A673 (cell line): ENCODE measurements around the gene LHPP. TPM values are rescaled to one million over a fixed set of nuclear protein-coding genes. Genes with fewer than 3 reads are reported as not detected.

Experiments used
- BruUV-seq: library from RNA; stranded (reverse); fragments of 400-500 nt; replicated peaks from 2 replicates; lab custom pipeline; 2021; lab: Mats Ljungman, UMichigan
- CTCF ChIA-PET: fragments of 300-600 bp; sonication (Branson Sonifier 250); formaldehyde crosslinking; loops from one replicate; lab custom pipeline; 2022; ENCODE audit warnings: antibody characterized with exemption; lab: Charles Lee
- POLR2A ChIA-PET: fragments of 300-600 bp; sonication (Branson Sonifier 250); formaldehyde crosslinking; loops from one replicate; lab custom pipeline; 2022; ENCODE audit warnings: antibody characterized with exemption; ENCODE audit not compliant: low non-redundant PET; lab: Charles Lee
- DNase-seq: peaks from one replicate; pipeline ENCODE4 v3.0.0-alpha.2; 2015; ENCODE audit warnings: low spot score
- H3K27ac ChIP-seq: fragments of 200-600 bp; sonication (generic); 2 replicates; pipeline ENCODE4 v1.5.1; 2016; ENCODE audit warnings: mixed run types, low read depth, mild to moderate bottlenecking, mixed read lengths, antibody characterized with exemption, low read length; ENCODE audit not compliant: poor library complexity, severe bottlenecking
- H3K27me3 ChIP-seq: fragments of 200-600 bp; sonication (generic); replicated peaks from 2 replicates; pipeline ENCODE4 v1.6.1; 2017; ENCODE audit warnings: mixed run types, low read depth, mild to moderate bottlenecking, mixed read lengths, antibody characterized with exemption, low read length; ENCODE audit not compliant: insufficient read depth, poor library complexity
- H3K36me3 ChIP-seq: fragments of 200-600 bp; sonication (generic); 2 replicates; pipeline ENCODE4 v1.6.1; 2016; ENCODE audit warnings: mixed run types, mild to moderate bottlenecking, mixed read lengths, antibody characterized with exemption, low read length; ENCODE audit not compliant: insufficient read depth, poor library complexity, severe bottlenecking
- H3K4me1 ChIP-seq: fragments of 200-600 bp; sonication (generic); 2 replicates; pipeline ENCODE4 v1.6.1; 2017; ENCODE audit warnings: mixed run types, mild to moderate bottlenecking, mixed read lengths, antibody characterized with exemption, low read length; ENCODE audit not compliant: insufficient read depth, poor library complexity, severe bottlenecking
- H3K4me3 ChIP-seq: fragments of 200-600 bp; sonication (generic); 2 replicates; pipeline ENCODE4 v1.5.1; 2016; ENCODE audit warnings: low read depth, mixed run types, mild to moderate bottlenecking, mixed read lengths, low read length; ENCODE audit not compliant: poor library complexity, severe bottlenecking
- H3K9me3 ChIP-seq: fragments of 200-600 bp; sonication (generic); 2 replicates; pipeline ENCODE4 v1.6.1; 2016; ENCODE audit warnings: mixed run types, low read depth, mild to moderate bottlenecking, mixed read lengths, antibody characterized with exemption, low read length; ENCODE audit not compliant: poor library complexity, severe bottlenecking
- CTCF ChIP-seq: fragments of 300-800, 200-600 bp; sonication (generic); conservative IDR thresholded peaks from 2 replicates; pipeline ENCODE4 v1.5.1; 2017; ENCODE audit warnings: low read depth, mild to moderate bottlenecking, antibody characterized with exemption, low read length, moderate library complexity, mixed read lengths
- EZH2 ChIP-seq: fragments of 200-600 bp; sonication (generic); IDR thresholded peaks from 2 replicates; pipeline ENCODE4 v1.6.1; 2017; ENCODE audit warnings: borderline replicate concordance, low read depth, mild to moderate bottlenecking, mixed read lengths, antibody characterized with exemption, low read length; ENCODE audit not compliant: poor library complexity, severe bottlenecking
- intact Hi-C: fragments of 100-400 bp; cut with micrococcal nuclease; formaldehyde crosslinking; loops from one replicate; pipeline ENCODE4 v1.10.0; 2022; ENCODE audit not compliant: unreplicated experiment
- total RNA-seq: library from RNA; stranded (reverse); gene quantifications from 2 replicates; pipeline ENCODE4 v1.2.3, GENCODE V29; 2021

Gene LHPP
- total RNA-seq, 1 experiment from 2014 or later = 2.3 TPM

DNA sequence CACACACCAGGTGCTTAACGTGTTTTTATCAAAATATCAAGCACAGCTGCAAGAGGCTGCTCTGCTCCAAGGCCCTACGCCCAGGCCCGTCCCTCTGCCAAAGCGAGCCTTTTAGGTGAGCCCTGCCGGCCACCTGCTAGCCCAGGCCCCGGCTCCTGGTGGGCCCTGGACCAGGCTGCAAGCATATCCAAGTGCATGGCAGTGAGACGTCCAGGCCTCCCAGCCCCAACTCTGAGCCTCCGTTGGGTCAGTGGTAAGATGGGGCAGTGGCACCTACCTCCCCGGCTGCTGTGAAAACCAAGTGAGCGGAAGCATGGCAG is 136.2 kb downstream of the LHPP start:
- DNase-seq = no peak
- BruUV-seq = no TSS peak
- Histone ChIP-seq H3K27ac (no peak overlapping the region), H3K36me3 (no peaks in the 10 kb centered on the region), H3K4me1 (no peaks in the 10 kb centered on the region), H3K9me3 (no peaks in the 10 kb centered on the region), H3K4me3 (no peak overlapping the region), H3K27me3 (no peaks in the 10 kb centered on the region)
- TF ChIP-seq CTCF (no peak), EZH2 (no peak)
- POLR2A ChIA-PET = no interaction called here
- intact Hi-C loops = no loop called here
- CTCF ChIA-PET = no interaction called here

DNA sequence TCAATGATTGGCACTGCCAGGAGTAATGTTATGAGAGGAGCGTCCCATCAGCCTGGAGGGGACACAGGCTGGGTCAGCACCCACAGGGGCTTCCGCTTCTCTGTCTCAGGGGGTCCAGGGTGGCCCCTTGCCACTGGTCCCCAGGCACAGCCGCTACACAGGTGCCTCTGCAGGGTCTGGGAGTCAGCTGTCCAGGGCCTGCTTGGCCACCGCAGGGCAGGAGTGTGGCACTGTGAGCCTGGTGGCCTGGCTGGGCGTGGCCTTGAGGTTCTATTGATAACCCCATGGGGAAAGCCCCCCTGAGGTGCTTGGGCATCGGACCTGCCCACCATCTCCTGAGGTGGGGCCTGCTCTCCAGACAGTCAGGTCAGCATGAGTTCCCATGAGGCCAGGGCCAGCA is 136.6 kb downstream of the LHPP start:
- no peak for DNase-seq
- Histone ChIP-seq H3K4me1 (no peaks in the 10 kb centered on the region), H3K9me3 (no peaks in the 10 kb centered on the region), H3K36me3 (no peaks in the 10 kb centered on the region), H3K4me3 (no peak overlapping the region), H3K27me3 (no peaks in the 10 kb centered on the region), H3K27ac (no peak overlapping the region)
- ChIA-PET CTCF (no interaction called here), POLR2A (no interaction called here)
- no peak for TF ChIP-seq EZH2
- TF ChIP-seq CTCF = no peak
- no TSS peak for BruUV-seq
- intact Hi-C loops = no loop called here

DNA sequence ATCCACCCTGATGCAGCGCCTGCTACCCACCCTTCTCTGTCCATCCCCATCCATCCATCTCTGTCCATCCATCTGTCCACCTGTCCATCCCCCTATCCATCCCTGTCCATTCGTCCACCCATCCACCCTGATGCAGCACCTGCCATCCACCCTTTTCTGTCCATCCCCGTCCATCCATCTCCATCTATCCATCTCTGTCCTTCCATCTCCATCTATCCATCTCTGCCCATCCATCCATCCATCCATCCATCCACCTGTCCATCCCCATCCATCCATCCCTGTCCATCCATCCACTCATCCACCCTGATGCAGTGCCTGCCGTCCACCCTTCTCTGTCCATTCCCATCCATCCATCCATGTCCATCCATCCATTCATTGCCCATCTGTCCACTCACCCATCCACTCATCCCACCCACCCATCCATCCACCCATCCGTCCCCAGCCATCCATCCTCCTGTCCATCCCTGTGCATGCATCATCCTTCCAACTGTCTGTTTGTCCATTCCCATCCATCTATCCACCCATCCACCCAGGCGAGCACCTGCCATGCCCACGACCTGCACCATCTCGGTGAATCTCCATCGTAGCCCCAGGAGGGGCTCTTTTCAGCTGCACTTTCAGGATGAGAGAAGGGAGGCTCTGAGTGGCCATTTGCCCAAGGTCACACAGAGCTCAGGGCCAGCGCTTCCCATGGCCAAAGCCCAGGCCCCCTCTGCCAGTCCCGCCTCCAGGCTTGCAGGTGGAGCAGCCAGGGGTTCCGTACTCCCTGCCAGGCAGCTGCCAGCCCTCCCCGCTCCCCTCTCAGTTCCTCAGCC is 137.4 kb downstream of the LHPP start:
- Histone ChIP-seq H3K36me3 (no peaks in the 10 kb centered on the region), H3K4me3 (no peak overlapping the region), H3K4me1 (no peaks in the 10 kb centered on the region), H3K27me3 (no peaks in the 10 kb centered on the region), H3K9me3 (no peaks in the 10 kb centered on the region), H3K27ac (no peak overlapping the region)
- no TSS peak for BruUV-seq
- DNase-seq = no peak
- CTCF ChIA-PET = interaction anchor here (0.7 kb wide), 1 partner anchor 150 kb away, joined by 3 read pairs; no protein-coding TSS in a partner anchor
- TF ChIP-seq CTCF = no peak
- TF ChIP-seq EZH2 = no peak
- POLR2A ChIA-PET = no interaction called here
- intact Hi-C loops = no loop called here
